HG03575 (cell line): Measurements from ENCODE around the gene SHF.

Experiments
- ATAC-seq: cut with Tn5 transposase; IDR thresholded peaks from one replicate; pipeline ENCODE4 v1.9.1; 2021; ENCODE audit not compliant: unreplicated experiment, insufficient number of reproducible peaks, low FRiP score; ENCODE audit errors: extremely low read depth

The SHF gene

GRCh38 chr15:45134682-45135604 lies 52.8 kb downstream of the SHF start:
- no peak for ATAC-seq

DNA sequence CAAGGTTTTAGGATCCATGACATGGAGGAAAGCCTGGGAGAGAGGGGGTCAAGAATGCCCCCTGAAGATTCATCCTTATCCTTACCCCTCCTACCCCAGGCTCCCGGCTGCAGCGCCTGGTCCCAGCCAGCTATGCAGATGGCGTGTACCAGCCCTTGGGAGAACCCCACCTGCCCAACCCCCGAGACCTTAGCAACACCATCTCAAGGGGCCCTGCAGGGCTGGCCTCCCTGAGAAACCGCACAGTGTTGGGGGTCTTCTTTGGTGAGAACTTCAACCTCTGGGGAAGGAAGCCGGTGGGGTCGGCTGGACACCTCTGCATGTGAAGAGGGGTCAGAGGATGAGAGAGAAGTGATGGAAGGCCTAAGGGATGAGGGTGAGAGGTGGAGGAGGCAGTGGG lies 53.7 kb downstream of the SHF start:
- no peak for ATAC-seq

- no peak for ATAC-seq
Observed at GRCh38 chr15:45133561-45133920, 54.2 kb downstream of the SHF start.

DNA sequence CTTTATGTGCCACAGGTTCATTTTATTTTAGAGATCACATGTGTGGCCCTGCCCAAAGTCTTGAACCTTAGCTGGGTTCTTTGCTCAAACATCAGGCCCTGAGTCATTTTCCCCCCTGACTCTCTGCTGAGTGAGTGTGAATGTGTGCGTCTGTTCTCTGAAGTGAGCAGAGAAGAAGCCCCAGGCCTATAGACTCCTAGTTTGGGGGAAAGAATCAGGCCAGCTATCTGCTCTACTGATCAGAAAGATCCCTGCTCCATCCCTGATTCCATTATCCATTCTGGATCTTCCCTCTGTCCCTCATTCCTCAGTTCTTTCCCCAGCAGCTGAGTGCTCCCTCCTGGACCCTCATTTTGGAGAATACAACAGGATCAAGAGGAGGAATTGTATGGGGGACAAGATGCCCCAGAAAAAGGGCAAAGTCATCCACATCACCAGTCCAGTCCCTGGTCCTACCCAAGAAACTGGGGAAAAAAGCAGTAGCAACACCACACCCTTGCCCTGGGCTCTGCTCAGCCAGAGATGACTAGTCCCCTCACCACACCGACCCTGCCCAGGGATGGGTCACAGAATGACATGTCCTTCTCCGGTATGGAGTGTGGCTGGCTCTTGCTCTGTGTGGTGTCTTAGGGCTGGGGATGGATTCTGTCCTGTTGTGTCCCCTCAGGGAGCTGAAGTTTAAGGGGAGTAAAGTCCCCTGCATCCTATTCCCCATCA lies 54.8 kb downstream of the SHF start:
- no peak for ATAC-seq

DNA sequence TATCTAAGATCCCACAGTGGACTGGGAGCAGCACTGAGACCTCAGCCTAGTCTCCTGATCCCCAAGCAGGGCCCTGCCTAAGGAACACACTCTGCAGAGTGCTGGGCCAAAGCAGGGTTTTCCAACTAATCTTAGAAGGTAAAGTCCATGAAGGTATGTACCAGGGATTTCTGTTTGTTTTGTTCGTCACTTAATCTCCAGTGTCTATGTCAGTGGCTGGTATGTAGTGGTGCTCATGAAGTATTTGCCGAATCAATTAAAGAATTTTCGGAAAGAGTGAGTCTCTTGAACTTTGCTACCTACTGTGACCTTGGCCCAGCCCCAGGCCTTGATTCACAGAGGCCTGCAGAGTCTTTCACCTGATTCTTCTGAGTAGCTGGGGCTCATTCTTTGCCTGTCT lies 56.3 kb downstream of the SHF start:
- no peak for ATAC-seq

GRCh38 chr15:45130291-45131000 lies 57.3 kb downstream of the SHF start:
- no peak for ATAC-seq

DNA sequence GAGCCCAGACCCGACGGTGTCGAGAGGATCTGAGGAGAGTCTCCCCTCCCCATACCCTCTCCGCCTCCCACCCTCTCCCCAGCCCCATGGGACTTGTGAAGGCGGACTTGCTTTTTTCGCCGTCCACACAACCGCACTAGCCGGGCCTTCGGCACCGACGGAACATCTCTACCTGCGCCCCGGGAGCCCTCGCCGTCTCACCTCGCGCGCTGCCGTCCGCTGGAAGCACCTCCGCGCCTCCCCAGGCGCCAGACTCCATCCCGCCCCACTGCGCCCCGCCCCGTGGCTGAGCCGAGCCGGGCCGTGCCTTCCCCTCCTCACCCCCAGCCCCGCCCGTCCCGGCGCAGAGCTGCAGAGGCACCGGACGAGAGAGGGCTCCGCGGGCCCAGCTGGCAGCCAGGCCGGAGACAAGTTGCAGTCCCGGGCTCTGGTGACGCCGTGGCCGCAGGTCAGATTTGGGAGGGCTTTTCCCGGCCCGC lies 58.1 kb downstream of the SHF start, which contains the start of the genes DUOX1 and DUOXA1:
TSS of gene DUOX1 (plus strand) at position 344 of the 479 bp plus-strand sequence. CDS start 1,973 bp downstream, outside the sequence.
TSS of gene DUOXA1 (minus strand) at position 229 of the 479 bp plus-strand sequence. CDS start 6,865 bp downstream, outside the sequence.
- no peak for ATAC-seq

GRCh38 chr15:45128971-45129639 lies 58.7 kb downstream of the SHF start:
- no peak for ATAC-seq

GRCh38 chr15:45126535-45127158 lies 61.1 kb downstream of the SHF start:
- ATAC-seq = no peak

GRCh38 chr15:45123397-45123796 lies 64.4 kb downstream of the SHF start:
- ATAC-seq = no peak

DNA sequence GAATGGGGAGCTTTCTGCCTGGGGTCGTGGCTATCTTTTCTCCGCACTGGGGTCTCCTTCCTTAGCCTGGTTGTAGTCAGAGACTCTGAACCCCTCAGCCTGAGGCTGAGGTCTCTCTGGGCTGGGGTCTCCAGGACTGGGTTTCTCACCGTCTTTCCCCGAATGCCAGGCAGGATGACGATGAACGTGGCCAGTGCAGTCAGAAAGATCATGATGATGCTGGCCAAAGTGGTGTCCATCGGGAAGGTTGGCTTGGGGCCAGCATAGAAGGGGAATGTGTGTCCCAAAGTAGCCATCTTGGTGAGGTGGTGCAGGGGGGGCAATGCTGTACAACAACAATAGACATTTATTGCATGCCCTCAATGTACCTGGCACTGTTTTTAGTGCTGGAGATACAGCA lies 65.0 kb downstream of the SHF start:
- no peak for ATAC-seq

DNA sequence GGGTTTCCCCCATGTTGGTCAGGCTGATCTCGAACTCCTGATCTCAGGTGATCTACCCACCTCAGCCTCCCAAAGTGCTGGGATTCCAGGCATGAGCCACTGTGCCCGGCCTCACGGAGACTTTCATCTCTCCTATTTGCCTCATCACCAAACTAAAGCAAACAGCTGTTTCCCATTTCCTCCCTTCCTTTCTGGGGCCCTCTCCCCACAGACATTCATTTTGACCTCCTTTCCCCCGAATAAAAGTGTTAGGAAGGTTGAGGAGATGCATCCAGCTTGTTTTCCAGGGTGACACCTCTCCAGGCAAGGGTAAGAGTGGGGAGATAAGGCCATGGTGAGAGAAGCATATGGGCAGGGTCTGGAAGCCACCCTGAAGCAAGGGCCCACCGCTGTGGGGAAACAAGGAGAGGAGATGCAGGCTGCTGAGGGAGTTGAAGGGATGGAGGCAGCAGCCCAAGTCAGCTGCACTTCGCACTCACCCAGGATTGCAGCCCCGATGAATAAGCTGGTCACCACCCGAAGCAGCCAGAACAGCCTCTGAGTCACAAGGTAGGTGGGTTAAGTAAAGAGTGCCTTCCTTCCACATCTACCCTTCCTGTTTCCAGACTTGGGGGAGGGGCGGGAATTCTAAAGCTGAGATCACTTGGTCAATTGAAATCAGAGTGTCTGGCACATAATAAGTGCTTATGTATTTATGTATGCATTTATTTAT lies 65.9 kb downstream of the SHF start:
- ATAC-seq = no peak

GRCh38 chr15:45121020-45121419 lies 66.7 kb downstream of the SHF start:
- ATAC-seq = no peak

GRCh38 chr15:45120081-45120972 lies 67.4 kb downstream of the SHF start:
- no peak for ATAC-seq

- ATAC-seq = no peak
Observed at GRCh38 chr15:45118996-45119395, 68.8 kb downstream of the SHF start.

- ATAC-seq = peak; percentile 77
Observed at GRCh38 chr15:45118131-45118588, 69.6 kb downstream of the SHF start.
